ENCODE measurements around the gene GRID2. TPM values are rescaled to one million over a fixed set of nuclear protein-coding genes. Genes with fewer than 3 reads are reported as not detected.

The GRID2 gene
- total RNA-seq, 4 donors from 2014 or later: not detected

DNA sequence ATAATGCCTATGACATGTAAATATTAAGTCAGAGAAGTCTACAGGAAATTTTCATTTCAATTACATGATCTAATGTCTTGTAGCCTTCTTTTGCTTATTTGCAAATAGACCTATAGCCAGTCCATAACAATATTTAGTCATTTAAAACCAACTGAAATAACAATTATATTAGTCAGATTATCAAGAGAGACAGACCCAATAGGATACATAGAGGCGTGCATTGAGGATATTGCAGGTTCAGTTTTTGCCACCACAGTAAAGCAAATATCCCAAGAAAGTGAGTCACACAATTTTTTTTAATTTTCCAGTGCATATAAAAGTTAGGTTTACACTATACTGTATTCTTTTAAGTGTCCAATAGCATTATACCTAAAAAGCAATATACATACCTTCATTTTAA lies 1175.0 kb downstream of the GRID2 start:
- ATAC-seq (ENCODE audit: low FRiP score) (no peak), DNase-seq (ENCODE audit: low spot score) (no peak)
- TF ChIP-seq, protein P1, sequence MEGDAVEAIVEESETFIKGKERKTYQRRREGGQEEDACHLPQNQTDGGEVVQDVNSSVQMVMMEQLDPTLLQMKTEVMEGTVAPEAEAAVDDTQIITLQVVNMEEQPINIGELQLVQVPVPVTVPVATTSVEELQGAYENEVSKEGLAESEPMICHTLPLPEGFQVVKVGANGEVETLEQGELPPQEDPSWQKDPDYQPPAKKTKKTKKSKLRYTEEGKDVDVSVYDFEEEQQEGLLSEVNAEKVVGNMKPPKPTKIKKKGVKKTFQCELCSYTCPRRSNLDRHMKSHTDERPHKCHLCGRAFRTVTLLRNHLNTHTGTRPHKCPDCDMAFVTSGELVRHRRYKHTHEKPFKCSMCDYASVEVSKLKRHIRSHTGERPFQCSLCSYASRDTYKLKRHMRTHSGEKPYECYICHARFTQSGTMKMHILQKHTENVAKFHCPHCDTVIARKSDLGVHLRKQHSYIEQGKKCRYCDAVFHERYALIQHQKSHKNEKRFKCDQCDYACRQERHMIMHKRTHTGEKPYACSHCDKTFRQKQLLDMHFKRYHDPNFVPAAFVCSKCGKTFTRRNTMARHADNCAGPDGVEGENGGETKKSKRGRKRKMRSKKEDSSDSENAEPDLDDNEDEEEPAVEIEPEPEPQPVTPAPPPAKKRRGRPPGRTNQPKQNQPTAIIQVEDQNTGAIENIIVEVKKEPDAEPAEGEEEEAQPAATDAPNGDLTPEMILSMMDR (IDR thresholded peaks at IDR 0.05): no peak

DNA sequence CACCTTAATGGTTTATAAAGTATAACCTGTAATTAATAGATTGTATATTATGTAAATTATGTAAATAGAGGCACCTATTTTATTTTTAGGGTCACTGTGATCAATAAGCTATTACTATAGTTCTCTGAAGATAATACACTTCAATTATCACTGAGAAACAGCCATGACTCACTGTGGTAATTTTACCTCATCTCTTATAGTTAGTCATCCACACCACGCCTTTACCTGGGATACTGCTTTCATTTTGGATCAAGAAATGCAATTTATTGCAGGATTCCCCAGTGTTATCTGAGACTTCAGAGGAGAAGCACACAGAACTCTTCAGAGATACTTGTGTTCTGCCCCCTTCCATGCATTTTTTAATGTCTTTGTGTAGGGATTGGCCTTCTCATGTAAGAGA lies 1176.7 kb downstream of the GRID2 start:
- ATAC-seq (ENCODE audit: low FRiP score) (no peak), DNase-seq (ENCODE audit: low spot score) (no peak)
- TF ChIP-seq, protein P1 (IDR thresholded peaks at IDR 0.05): no peak

DNA sequence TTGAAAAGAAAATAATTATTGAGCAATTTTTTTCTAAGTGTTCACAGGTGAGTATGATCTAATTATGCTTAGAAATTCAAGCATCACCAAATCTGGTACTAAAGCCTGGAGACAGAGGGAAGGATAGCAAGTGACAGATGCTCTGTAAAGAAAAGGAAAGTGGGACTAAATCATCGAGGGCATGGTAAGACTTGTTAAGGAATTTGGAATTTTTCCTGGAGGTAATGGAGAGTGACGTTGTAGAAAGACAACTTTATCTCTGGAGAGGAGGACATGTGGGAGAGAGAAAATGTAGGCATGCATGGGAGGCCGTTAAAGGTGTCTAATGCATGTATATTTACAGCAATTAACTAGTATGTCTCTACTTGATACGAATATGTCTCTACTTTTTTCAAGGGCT lies 1191.6 kb downstream of the GRID2 start:
- ATAC-seq (ENCODE audit: low FRiP score) (no peak), DNase-seq (ENCODE audit: low spot score) (no peak)
- TF ChIP-seq, protein P1 (IDR thresholded peaks at IDR 0.05): no peak

DNA sequence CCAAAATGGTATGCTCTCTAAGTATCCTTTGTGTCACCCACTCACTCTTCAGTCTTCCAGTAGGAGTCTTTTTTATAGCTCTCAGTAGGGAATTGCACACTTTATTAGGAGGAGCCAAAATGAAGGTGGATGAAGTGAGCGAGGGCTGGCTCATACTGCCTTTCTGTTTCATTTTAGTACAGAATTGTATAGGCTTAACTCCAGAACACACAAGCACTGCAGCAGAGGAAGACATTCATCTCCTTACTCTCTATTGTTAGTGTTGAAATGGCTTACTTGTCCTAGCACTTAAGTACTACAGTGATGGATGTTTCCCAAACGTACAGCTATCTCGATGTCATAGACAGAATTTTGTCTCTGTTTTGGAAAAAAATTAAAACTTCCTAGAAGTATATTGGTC lies 1197.5 kb downstream of the GRID2 start:
- TF ChIP-seq, protein P1 (IDR thresholded peaks at IDR 0.05): no peak
- no peak for ATAC-seq (ENCODE audit: low FRiP score)
- no peak for DNase-seq (ENCODE audit: low spot score)

DNA sequence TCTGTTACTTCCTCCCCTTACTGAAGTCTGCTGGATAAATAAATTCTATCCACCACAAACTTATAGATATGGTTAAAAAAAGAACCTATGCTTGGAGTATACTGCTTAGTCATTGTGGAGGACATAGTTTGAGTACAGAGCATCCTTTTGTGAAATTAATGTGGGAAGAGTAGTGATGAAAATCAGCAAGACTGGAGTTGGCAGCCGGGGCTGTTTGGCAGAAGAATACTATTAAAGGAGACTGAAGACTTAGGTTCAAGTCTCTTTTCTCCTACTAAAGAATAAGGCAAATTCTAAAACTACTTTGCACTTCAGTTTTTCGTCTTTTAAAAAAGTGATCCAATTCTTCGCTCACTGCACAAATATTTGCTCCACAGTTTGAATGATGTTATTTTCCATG lies 1198.2 kb downstream of the GRID2 start:
- TF ChIP-seq, protein P1 (IDR thresholded peaks at IDR 0.05): no peak
- DNase-seq (ENCODE audit: low spot score) (no peak), ATAC-seq (ENCODE audit: low FRiP score) (no peak)

DNA sequence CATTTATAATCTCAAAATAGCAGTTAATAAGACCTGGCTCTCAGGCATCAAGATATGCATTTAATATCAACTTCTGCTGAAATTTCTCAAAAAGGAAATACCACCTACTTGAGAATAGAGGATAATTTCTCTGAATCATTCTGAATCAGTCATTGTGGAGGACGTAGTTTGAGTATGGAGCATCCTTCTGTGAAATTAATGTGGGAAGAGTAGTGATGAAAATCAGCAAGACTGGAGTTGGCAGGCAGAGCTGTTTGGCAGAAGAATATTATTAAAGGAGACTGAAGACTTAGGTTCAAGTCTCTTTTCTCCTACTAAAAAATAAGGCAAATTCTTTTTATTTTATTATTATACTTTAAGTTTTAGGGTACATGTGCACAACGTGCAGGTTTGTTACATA lies 1199.2 kb downstream of the GRID2 start:
- DNase-seq (ENCODE audit: low spot score): no peak
- TF ChIP-seq, protein P1 (IDR thresholded peaks at IDR 0.05): no peak
- ATAC-seq (ENCODE audit: low FRiP score): no peak

DNA sequence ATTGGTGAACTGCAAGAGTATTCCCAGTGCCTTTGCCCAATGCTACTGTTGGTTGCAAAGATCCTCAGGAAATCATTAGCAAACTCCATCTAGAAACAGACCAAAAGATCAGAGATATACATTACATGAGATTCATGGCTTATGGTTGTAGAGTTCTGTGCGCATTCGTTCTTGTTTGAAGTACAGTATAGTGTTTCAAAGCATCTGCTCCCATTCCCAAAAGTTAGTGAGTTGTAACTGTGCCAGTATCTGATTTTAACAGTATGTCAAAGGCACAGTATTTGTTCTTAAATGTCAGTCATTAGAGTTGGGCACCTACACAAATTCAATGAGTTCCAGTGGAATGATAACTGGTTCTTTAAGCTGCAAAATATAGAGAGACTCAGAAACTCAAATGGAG lies 1210.1 kb downstream of the GRID2 start:
- ATAC-seq (ENCODE audit: low FRiP score): no peak
- no peak for DNase-seq (ENCODE audit: low spot score)
- TF ChIP-seq, protein P1 (IDR thresholded peaks at IDR 0.05): no peak

Data from omental fat pad (tissue), 4 donors.